ENCODE measurements around the gene CEP57L1.

DNA sequence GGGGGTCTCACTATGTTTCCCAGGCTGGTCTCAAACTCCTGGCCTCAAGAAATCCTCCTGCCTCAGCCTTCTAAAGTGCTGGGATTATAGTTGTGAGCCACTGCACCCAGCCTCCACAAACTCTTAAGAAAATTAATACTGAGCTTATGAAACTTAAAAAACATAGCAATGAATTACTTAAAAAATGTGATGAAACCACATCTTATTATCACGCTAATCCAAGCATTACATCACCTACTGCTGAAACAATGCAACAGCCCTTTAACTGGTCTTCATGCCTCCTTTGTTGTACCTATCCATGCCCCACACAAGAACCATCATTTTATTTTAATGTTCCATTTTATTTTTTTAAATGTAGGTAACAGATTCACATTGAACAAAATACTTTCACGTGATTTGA is 25.6 kb upstream of the CEP57L1 start:
- TF ChIP-seq CTCF (conservative IDR thresholded peaks at IDR 0.05 in 1 of 2, IDR thresholded peaks at IDR 0.05 in 1 of 2; ENCODE audit: low read depth in 1 of 2, low read length in 2 of 2) = no peak
- TF ChIP-seq EZH2 (IDR thresholded peaks at IDR 0.05; ENCODE audit: low read length, missing control alignments) = no peak

Data from fibroblast of lung (primary cell).